NCI-H2107 treated with DMSO at 0.1 percent for 48 hours (cell line): ENCODE measurements around the gene HELT.
"Not testable (repeated sequence)": the region's sequence is repeated elsewhere in the genome, so short reads cannot be mapped to it uniquely, and the experiment has no call there.

Experiments
- DNase-seq: peaks from one replicate; lab custom pipeline; 2025; ENCODE audit not compliant: unreplicated experiment; lab: John Stamatoyannopoulos, UW

Gene HELT, protein sequence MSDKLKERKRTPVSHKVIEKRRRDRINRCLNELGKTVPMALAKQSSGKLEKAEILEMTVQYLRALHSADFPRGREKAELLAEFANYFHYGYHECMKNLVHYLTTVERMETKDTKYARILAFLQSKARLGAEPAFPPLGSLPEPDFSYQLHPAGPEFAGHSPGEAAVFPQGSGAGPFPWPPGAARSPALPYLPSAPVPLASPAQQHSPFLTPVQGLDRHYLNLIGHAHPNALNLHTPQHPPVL

GRCh38 chr4:185017964-185018772 lies at the start of gene HELT:
TSS of gene HELT (plus strand) at chr4:185018490. CDS start at chr4:185018929, 439 bp downstream.
- no peak for DNase-seq

GRCh38 chr4:184968784-184969201 lies 49.5 kb upstream of the HELT start:
- no peak for DNase-seq

DNA sequence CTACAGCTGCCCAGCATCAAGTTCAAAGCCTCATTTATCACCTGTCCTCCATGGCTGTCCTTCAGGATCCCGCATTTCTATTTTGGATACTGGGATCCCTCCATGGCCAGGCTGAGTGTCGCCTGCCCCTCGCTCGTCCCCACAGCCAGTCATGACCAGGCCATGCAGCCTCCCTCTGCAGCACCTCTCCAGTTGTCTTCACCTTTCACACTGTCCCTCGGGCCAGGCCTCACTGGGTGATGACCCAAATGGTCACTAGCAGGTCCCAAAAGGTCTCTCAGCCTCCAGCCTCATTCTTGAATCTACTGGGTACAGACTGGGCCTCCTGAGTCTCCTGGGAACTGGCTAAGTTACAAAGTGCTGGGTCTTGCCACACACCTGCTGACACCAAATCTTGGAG lies 48.7 kb upstream of the HELT start:
- DNase-seq = no peak

DNA sequence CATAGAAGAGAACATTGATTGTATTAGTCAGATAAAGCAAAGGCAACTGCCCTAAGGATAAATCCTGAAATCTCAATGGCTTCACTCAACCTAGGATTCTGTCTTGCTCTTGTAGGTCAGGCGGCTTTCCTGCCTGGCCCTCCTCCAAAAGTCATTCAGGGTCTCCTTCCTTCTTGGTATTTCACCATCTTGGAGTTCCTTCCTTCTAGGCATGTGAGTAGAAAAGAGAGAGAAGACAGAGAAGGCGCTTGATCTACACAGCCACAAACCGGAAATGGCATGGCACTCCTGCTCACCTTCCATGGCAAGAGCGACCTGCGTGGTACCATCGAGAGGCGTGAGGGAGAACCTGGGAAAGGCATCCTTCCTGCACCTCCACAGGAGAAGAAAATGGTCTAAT lies 45.3 kb upstream of the HELT start:
- no peak for DNase-seq

DNA sequence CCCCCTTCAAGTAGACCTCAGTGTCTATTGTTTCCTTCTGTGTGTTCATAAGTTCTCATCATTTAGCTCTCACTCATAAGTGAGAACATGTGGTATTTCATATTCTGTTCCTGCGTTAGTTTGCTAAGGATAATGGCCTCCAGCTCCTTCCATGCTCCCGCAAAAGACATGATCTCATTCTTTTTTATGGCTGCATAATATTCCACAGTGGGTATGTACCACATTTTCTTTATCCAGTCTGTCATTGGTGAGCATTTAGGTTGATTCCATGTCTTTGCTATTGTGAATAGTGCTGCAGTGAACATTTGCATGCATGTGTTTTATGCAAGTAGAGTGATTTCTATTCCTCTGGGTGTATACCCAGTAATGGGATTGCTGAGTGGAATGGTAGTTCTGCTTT lies 41.9 kb upstream of the HELT start:
- not testable (repeated sequence) for DNase-seq

DNA sequence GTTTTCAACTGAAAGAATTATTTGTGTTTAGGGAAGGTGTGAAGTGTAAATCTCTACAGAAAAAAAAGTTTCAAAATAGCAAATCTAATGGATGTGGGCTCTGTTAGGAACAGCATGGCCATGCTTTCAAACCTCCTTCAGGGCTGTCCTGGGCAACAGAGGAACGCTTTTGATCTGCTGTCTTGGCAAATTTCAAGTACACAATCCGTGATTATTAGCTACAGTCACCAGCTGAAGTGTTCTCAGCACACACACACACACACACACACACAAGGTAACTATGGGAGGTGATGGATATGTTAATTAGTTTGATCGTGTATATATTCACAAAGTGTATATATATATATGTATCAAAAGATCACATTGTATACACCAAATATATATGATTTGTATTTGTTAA lies 40.5 kb upstream of the HELT start:
- no peak for DNase-seq

DNA sequence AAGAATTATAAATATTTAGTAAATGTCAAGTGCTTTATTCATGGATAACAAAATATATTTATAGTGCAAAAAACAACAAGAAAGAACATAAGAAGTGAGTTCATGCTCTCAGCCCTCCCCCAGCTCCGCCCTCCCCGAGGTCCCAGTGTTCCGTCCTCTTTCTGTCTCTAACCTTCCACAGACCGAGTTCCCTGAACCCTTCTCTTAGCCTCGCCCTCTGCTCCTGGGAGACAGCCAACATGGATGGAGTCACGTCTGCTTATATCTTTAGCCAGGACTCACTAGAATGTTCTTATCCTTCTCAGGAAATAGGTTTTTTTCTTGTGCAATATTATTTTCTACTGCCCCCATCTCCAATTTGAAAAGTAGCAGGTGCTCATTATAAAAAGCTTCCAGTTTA lies 40.1 kb upstream of the HELT start:
- DNase-seq = no peak

DNA sequence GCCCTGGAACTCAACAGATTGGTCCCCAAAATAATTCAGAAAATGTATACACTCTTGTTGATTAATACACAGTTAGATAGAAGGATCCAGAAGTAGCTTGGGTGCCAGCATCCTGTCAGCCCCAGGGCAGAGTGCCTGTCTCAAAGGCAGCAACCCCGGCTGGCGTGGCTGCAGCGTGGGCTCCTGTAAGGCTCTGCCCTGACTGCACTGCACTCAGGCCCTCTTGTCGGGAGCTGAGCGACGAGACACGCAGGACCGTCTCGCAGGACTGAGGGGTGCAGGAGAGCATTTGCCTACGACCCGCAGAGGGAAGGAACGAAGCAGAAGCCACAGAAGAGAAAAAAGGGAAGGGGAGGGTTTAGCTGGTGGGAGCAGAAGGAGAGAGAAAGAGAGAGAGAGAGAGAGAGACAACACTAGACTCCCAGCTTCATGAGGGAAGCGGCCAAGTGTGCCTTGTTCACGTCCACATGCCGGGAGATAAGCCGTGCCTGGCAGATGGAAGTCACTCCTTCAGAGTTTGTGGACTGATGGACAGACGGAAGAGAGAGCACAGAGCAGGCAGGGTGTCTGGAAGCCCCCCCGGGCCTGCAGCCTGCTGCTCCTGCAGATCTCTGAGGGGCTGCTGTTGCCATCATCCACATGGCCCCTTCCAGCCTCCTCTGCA lies 38.7 kb upstream of the HELT start:
- DNase-seq = no peak

DNA sequence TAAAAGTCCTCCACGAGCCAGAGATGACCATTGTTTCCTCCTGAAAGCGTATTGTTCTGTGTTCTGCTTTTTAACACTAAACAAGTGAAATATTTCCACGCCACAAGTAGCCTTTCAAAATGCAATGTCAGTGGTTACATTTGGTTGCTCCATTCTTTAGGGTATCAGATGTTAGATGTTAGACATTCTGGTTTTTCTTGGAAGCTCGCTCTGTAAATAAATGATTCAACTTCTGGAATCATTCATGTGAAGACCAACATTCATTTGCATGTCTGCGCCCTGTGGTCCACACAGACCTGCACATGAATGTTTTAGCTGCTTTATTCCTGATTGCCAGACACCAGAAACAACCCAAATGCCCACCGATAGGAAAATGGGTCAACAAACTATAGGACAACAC lies 38.0 kb upstream of the HELT start:
- no peak for DNase-seq

GRCh38 chr4:184983672-184984356 lies 34.5 kb upstream of the HELT start:
- DNase-seq = peak; percentile 24

GRCh38 chr4:184987493-184988031 lies 30.7 kb upstream of the HELT start:
- no peak for DNase-seq

DNA sequence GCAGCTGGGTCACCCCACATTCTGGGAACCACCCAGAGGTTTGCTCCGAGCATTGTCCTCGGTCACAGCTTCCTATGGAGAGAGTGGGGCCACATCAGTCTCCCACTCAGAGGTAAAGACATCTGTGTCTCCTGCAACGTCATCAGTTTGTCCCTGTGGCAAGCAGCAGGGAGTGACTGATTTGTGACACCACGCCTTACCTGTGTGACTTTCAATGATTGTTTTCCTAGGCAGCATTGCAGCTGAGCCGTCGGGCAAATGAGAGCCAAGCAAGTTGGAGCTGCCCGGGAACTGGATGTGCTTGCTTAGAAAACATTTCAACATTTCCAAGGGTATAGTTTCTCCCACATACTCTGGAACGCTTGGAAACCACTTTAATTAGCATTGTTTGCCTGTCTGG lies 29.7 kb upstream of the HELT start:
- DNase-seq = no peak

- DNase-seq = not testable (repeated sequence)
These were observed 29.0 kb upstream of the HELT start for GRCh38 chr4:184989283-184989682.

- DNase-seq = not testable (repeated sequence)
These were observed 28.2 kb upstream of the HELT start for GRCh38 chr4:184990131-184990530.

DNA sequence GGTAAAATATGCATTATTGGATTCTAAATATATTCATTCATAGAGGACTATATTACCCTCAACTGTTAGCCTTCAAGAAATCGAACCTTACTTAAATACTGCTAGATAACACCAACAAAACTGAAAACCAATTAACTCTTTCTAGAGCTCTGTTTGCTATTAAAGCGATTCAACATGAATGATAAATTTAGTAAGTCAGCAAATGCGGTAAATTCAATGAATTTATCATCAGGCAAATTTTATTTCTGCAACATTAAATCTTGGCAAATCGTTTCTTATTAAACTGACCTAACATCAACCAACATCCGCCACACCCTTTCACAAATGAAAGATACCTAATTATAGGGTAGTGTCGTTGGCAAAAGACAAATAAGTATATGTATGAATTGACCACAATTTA lies 26.4 kb upstream of the HELT start:
- no peak for DNase-seq

DNA sequence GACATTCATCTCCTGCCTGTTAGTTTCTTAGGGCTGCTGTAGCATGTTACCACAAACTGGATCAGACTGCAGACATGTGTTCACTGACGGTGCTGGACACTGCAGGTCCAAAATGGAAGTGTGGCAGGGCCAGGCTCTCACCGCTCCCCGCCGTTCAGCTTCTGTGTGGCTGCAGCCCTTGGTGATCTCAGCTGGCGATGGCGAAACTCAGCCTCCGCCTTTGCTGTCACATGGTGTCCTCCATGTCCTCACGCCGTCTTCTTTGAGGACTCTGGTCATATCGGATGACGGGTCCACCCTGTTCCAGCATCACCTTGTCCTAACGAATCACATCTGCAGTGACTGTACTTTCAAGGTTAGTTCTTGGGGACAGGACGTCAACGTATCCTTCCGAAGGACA lies 25.9 kb upstream of the HELT start:
- DNase-seq = no peak

GRCh38 chr4:184993247-184993646 lies 25.0 kb upstream of the HELT start:
- DNase-seq = no peak

GRCh38 chr4:184994010-184994622 lies 24.2 kb upstream of the HELT start:
- DNase-seq = no peak

GRCh38 chr4:184994623-184995010 lies 23.7 kb upstream of the HELT start:
- DNase-seq = no peak

- DNase-seq = not testable (repeated sequence)
These were observed 20.6 kb upstream of the HELT start for GRCh38 chr4:184997656-184998055.

DNA sequence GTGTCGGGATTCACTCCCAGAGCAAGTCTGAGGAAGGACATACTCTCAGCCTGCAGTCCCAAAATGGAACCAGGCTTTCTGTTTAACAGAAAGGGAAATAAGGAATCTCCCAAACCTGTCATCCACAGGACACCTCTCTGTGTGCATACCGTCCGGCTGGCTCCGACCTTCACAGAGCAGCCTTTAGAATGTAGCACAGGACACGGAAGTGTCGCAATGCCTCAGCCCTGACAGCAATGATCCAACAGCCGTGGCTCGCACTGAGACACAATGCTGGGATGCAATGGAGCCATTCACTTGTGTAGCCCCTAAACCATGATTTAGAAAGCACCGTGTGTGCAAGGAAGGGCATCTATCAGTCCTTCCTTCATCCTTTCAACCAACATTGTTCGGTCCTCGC lies 15.5 kb upstream of the HELT start:
- DNase-seq = no peak
